ENCODE results near the gene HIVEP2. TPM values are rescaled to one million over a fixed set of nuclear protein-coding genes. Genes with fewer than 3 reads are reported as not detected.

HIVEP2 gene
- total RNA-seq, 2 donors from 2014 or later, result 13.3 to 25.4 TPM

DNA sequence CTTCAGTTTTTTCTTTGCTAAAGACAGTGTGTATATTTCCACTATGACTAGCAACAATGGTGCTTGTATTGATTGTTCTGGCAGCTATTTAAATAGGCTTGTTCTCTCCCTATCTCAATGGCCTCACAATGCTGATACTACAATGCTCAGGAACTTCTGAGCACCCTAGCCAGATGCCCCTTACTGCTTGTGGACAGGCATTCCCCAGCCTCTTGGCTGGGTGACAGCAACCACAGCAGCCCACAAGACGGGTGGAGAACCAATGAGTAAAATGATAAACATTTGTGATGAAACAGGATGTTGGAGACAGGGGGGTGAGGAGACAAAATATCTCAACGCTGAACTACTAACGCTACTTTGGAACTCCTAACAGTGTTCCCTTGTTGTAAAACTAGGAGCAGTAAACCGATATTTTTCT lies 42.3 kb downstream of the HIVEP2 start:
- intact Hi-C loops (cut with DNase I), result no loop called here
- peak; percentile 82 for DNase-seq
- ATAC-seq, result peak; percentile 77 to 92

DNA sequence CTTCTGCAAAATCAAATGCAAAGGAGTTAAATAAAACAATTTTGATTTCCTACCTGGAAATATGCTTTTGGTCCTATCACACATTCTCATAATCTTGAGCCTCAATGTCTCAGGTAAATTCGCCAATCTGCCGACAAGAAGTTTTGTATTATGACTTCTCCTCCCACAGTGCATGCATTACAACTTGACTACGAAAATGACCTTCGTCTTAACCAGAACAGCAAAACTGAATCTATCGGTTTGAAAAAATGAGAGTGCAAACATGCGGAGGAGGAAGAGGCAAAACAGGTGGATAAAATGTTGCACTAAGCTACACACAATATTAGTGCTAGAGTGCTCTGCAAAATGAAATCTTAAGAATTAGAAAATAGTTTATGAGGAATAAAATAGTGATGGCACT lies 43.4 kb downstream of the HIVEP2 start:
- ATAC-seq (no peak), DNase-seq (no peak)
- intact Hi-C loops (cut with DNase I), result no loop called here

DNA sequence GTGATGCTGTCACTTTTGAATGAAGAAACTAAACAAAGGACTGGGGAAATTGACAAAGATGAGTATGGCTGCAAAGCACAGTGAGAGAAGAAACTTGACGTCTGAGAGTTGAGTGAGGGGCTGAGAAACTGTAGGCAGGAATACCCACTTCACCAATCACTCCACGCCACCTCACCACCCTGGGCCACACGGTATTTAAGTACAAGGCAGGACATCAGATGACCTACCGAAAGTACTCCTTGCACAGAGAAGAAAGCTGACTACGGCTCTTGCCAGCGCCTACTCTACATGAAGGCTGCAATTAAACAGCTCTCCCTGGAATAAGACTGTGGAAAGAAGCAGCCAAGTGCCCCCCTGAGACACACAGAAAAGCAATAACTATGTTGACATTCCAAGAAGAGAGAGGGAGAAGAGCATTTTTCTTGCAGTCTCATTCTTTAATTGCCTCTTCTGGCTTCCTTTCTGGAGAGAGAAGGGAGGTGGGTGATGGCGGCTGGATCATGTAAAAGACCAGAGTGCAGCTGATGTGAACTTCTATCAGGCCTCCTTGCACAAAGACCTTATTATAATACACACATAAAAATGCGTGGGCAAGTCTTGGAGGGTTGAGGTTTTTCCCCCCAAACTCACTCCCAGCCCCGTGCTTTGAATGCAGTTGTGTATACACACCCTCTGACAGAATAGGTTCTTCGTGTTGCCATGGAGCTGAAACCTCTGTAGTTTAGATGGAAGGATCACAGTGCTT lies 44.6 kb downstream of the HIVEP2 start:
- intact Hi-C loops (cut with DNase I), result no loop called here
- ATAC-seq (peak; percentile 36 to 43), DNase-seq (no peak)

DNA sequence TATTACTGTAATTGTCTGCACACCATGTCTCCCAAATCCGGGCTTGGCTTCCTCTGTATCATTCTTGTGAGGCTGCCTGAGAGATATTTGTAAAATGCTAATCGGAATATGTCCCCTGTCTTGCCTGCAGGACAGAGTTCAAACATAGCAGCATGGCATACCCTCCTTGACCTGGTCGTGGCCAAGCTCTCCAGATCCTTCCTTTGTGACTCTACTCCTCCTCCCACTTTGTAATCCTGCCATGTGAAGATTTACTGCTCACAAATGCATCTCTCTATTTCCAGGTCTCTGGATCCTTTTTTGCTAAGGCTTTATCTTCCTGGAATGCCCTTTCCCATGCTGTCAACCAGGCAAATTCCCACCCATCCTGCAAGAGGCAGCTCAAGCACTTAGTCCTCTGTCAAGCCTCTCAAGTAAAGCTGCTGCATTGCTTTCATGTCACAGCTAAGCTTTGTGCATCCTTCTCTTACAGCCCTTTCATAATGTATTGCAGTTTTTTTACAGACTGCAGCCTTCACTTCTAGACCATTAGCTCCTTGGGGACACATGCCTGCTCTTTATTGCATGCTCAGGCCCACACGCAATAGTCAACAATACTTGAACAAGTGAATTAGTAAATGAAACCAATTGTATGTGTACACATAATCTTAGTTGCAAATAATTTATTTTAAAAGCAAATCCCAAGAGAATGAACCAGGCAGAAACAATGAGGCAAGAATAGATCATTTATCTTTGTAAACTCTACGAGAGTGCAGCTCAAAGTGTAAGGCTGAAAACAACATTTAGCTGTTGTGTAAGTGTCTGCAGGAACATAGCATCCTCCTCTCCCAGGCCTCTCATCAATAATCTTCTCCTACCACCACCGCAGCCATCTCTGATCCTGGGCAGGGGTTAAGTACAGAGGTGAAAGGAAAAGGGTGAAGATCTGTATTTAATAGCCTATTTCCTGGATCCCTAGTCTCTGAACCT lies 45.8 kb downstream of the HIVEP2 start:
- intact Hi-C loops (cut with DNase I), result no loop called here
- no peak for DNase-seq
- no peak for ATAC-seq

DNA sequence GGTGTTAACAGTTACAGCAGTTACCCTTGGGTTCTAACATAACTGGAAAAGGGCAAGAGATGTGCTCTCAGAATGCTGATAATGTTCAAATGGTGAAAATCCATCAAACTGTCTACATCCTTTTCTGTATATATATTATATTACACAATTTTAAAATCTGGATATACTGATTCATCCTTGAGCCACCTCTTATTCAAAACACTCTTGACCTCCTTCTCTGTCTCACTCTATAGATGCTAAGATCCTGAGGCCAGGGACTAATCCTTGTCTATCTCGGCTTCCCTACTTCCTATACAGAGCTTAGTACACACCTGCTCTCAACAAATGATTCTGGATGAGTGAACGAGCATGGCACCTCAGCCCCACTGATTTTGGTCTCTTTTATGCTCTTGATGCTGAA lies 47.3 kb downstream of the HIVEP2 start:
- DNase-seq (no peak), ATAC-seq (no peak)
- intact Hi-C loops (cut with DNase I), result no loop called here

DNA sequence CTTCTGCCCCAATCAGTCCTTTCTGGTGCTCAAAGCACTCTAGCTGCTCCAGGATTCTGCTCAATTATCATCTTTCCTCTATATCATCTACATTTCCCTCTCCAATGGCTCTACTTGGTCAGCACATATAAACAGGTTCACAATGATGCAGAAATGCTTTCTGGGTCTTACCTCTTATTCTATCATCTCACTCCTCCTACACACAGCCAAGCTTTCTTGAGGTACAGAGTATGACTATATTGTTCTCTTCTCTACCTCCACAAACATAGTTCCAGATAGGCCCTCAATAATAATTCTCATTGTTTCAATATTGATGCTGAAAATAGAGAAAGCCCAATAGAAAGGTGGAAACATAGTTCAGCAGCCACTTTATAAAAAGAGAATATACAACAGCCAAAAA lies 48.2 kb downstream of the HIVEP2 start:
- intact Hi-C loops (cut with DNase I), result no loop called here

DNA sequence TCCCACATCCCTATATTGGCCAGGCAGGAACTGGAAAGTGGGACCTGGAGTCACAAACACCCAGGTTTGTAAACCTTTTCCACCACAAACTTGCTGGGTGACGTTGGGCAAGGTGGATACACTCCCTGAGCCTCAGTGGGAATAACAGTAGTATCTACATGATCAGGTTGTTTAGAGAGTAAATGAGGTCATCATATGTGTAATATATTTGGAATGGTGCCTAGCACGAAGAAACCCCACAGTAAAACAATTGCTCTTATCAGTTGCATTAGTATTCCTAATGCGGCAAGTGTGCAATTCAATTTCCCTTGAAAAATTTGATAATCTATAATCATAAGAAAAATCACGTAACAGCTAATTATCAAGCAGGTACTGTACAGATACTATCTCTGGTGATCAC lies 51.9 kb downstream of the HIVEP2 start:
- intact Hi-C loops (cut with DNase I), result no loop called here
- DNase-seq, result no peak
- no peak for ATAC-seq

More for the DNA sequence above, 48.2 kb downstream of the HIVEP2 start:
- ATAC-seq, result no peak
- DNase-seq, result no peak

DNA sequence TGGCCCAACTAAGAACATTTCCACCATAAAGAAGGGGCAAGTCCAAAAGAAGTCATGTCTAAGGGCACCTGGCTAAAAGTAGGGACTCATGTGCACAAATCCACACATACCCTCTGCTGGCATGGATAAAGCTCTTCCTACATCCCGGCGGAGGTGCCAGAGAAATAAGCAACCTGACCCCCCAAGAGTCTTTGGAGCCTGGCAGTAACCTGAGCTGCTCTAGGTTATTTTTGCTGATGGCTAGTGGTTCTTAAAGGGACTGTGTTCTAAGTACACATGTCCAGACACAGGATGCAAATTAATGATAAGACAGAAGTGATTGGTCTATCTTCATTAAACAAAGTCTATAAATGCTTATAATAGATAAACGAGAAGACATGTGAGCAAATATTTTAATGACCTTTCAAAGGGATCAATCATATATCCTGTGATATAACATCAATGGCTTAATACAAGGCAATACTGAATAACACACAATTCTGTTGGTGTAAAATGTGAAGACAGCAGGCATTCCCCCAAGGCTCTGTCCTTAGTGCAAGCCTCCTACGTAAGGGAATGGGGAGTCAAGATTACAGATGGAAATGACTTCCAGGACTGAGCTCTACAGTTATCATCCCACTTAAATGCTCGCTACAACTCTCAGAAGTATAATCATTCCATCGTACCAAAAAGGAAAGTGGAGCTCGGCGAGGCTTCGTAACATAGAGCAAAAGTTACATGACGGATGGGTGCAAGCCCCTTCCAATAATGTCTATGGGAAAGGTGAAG lies 52.5 kb downstream of the HIVEP2 start:
- intact Hi-C loops (cut with DNase I), result no loop called here
- ATAC-seq (no peak), DNase-seq (no peak)

DNA sequence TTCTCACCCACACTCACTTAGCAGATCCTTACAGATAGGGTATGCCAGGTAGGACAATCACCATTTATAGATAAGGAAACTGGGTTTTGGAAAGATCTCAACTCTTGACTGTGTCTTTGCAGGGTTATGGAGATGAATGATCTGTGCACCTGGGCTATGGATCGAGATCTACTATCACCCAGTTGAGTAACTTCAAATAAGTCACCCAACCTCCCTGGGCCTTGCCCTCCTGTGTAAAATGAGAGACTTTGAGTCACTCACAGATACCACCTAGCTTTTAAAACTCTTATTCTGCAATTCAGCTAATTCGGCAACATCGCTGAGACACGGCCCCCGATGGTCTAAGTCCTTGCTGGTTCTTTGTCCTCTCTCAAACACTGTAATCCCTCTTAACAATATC lies 53.5 kb downstream of the HIVEP2 start:
- ATAC-seq (no peak), DNase-seq (no peak)
- intact Hi-C loops (cut with DNase I), result no loop called here

DNA sequence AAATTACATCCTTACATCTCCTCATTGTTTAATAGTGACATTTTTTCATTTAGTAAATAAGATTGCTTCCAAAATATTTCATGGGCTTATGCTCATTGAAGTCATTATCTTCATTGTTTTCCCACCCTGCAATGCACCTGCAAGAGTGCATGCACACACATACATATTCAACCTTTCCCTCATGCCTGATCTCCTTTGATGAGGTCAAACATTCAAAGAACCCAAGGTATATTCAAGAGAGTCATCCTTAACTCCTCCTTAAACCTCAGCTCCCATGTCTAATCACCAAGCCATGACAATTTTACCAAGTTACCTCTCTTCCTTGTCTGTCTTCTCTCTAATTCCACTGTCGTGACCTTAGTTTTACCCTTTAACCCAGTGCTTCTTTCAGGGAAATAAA lies 56.5 kb downstream of the HIVEP2 start:
- DNase-seq, result no peak
- no peak for ATAC-seq
- intact Hi-C loops (cut with DNase I), result loop anchor here in 1 of 2 donors (10.0 kb wide), 2 partner anchors 64 to 194 kb away; no protein-coding TSS in a partner anchor

DNA sequence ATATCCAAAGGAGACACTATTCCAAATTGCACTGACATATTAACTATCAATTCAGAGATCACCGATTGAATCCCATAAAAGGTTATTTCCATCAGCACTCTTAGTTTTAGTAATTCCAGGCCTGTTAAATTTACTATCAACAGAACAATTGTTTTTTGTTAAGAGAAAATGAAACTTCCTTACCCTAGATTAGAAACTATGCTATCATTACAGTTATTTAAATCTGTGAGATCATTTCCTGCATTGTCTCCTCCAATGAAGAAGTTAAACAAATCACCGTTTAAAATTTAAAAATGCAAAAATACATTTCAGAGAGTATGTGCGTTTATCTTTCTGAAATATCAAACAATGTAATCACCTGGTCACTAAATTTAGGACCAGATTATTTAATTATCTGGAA lies 57.5 kb downstream of the HIVEP2 start:
- no peak for DNase-seq
- intact Hi-C loops (cut with DNase I), result loop anchor here in 1 of 2 donors (10.0 kb wide), 2 partner anchors 63 to 193 kb away; no protein-coding TSS in a partner anchor
- no peak for ATAC-seq

DNA sequence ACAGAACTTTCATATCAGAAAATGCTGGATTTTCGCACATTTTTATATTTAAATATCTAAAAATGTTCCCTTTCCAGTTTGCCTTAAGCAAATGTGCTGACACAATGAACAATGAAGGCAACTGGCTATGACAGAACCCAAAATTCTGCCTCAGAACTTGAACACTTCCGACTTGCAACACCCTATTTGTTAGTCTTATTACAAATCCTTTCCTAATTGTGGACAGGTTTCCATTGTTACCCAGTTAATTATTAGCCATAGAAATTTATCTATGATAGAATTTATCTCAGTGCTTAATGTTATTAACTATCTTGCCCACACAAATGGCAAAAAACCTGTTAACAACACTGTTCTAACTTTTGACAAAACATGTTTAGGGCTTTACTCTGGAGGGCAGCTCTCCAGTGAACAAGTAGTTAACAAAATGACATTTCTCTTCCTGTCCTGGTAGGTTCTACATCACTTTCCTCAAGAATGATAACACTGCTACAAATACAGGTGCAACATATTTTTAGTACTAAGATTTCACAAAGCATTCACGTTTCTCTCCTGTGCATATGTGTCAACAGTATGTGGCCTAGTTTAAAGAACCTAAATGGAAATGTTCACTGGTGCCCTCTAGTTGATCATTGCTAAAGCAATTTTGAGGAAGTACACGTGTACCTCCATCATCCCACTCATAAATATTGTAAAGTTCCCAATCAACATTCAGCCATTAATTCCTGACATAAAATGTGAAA lies 58.4 kb downstream of the HIVEP2 start:
- peak; percentile 14 to 24 for ATAC-seq

DNA sequence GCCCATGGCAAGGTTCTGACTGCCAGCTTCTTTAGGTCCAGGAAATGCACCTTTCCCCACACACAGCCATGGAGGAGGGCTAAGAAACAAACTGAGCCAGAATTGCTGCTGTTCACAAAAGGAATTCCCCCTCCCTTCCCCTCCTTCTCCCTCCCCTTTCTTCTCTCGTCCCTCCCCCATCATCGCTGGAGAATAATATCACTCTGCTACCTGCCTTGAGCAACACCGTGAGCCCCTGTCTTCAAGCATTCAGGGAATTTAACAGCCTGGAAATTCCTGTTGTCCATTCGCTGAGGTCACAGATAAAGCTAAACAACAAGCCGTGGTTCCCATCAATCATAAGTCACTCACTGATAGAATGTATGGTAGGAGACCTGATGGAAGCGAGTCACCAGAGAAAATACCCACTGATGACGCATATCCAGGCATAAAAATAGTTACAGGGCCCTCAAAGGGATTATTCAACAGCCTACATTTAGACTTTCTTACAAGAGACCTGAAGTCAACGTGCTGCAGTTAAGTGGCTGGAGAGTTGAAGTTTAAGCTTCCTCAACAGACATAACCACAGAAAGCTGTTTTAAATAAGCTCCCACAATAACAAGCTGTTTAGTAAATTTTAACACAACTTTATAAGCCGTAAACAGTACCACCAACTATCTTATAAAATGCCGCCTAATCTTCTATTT lies 59.7 kb downstream of the HIVEP2 start:
- DNase-seq (peak; percentile 35), ATAC-seq (peak; percentile 89 to 91)
- intact Hi-C loops (cut with DNase I), result loop anchor here in 1 of 2 donors (2.0 to 10.0 kb wide), 3 partner anchors 59 to 191 kb away; partner anchors contain the start of gene HIVEP2

More for the DNA sequence above, 58.4 kb downstream of the HIVEP2 start:
- intact Hi-C loops (cut with DNase I), result loop anchor here in 1 of 2 donors (10.0 kb wide), 2 partner anchors 62 to 192 kb away; no protein-coding TSS in a partner anchor
- no peak for DNase-seq

DNA sequence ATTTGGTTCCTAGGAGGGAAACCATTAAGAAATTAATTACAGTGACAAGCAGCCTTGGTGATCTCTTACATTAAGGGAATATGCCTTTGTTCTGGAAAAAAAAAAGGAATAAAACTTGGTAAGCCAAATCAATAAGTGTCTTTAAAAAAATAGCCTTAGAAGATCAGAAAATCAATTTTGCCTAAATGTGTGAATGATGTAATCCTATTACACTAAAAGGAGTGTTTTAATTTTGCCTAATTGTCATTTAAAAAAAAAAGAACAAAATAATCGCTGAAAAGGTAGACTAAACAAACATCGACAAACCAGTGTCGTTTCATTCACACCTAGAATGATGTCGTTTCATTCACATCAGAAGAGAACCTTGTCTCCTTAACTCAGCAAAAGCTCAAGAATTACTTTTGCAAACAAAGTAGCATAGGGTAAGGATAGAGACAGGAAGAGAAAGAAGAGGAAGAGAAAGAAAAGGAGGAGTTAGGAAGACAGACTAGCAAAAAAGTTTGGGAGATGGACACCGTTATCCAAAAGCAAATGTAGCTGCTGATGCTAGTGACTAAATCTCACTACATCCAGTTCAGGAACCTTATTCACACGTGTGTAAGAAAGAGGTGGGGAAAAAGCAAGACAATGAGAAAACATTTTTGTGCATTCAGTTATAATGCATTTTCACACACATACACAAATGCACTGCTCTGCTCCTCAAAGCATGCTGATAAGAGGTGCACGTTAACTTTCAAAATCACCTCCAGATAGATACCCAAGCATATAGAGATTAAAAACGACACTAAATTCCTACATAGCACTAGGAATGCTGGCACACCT lies 60.6 kb downstream of the HIVEP2 start:
- intact Hi-C loops (cut with DNase I), result loop anchor here in 1 of 2 donors (2.0 to 10.0 kb wide), 4 partner anchors 37 to 190 kb away; partner anchors contain the start of gene HIVEP2
- no peak for ATAC-seq
- DNase-seq, result no peak

DNA sequence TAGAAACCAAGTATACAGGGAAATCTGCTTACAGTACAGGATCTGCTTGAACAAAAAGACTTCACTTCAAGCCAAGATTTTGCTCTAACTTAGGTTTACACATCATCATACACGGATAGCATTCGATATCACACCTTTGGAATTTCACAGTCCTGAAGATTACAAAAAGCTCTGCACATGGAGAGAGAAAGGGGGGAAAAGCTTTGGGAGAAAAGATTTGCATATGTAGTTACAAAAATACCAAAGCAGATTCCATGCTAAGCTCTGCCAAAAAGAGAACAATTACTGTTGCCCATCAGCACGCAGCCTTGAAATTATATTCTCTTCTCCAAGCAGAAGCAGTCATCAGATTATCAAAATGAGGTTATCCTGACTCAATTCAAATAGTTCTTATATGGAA lies 62.0 kb downstream of the HIVEP2 start:
- DNase-seq, result no peak
- ATAC-seq, result no peak
- intact Hi-C loops (cut with DNase I), result loop anchor here in 1 of 2 donors (5.0 to 10.0 kb wide), 3 partner anchors 36 to 188 kb away; no protein-coding TSS in a partner anchor

DNA sequence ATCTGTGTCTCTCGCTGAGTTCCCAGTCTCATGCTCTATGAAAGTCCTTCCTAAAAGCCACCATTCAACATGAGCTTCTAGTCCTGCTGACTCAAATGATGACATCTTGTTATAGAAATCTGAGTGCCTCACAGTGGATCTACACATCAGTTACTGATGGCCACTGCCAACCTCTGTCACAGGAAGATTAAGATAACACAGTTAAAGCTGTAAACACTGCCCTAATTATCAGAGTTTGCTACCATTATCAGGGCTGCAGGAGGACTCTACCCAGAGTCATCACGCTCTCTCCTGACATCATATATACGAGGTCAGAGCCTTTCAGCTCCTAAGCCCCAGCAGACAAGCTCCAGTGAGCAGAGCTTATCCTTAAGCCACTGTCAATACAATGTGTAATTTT lies 63.2 kb downstream of the HIVEP2 start:
- intact Hi-C loops (cut with DNase I), result loop anchor here in 1 of 2 donors (5.0 to 10.0 kb wide), 3 partner anchors 34 to 187 kb away; no protein-coding TSS in a partner anchor
- ATAC-seq (peak in 1 of 2 donors; percentile 26), DNase-seq (no peak)

DNA sequence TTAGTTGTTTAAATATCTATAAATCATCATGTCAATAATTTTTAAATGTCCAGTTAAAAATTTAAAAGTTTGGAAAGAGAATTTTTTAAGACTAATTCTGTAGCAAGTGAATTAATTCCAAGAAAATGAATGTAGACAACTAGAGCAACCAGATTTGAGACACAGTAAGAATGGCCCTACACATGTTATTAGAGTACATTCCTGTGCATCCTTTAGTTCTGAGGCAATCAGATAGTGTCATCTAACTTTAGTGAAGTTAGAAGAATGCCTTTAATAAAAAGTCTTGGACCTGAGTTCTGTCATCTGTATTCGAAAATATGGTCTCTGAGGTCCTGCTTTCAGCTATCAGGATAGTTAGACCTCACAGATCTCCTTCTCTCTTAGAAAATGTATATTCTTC lies 63.7 kb downstream of the HIVEP2 start:
- no peak for ATAC-seq
- intact Hi-C loops (cut with DNase I), result loop anchor here in 1 of 2 donors (5.0 to 10.0 kb wide), 3 partner anchors 34 to 186 kb away; no protein-coding TSS in a partner anchor
- DNase-seq, result no peak

All from left cardiac atrium (tissue), 4 donors.